HepG2 (cell line): Measurements from ENCODE around the gene NEU4. TPM values are rescaled to one million over a fixed set of nuclear protein-coding genes. Genes with fewer than 3 reads are reported as not detected.

Source experiments
- ATAC-seq: fragments of 200-7000 bp; cut with Tn5 transposase; 3 replicates; pipeline ENCODE4 v1.9.1; 2020; ENCODE audit warnings: mild to moderate bottlenecking, moderate library complexity
- BruUV-seq: library from RNA; stranded (reverse); fragments of 400-500 nt; replicated peaks from 2 replicates; lab custom pipeline; 2021; lab: Mats Ljungman, UMichigan
- CTCF ChIA-PET: fragments of 300-600 bp; formaldehyde crosslinking; extraction: SDS; loops from one replicate; lab custom pipeline; 2021; ENCODE audit warnings: low total read pairs, inconsistent platforms, low intra/inter-chr PET ratio; lab: Yijun Ruan, JAX
- POLR2A ChIA-PET: fragments of 350-600 bp; sonication (Branson Sonifier 250); formaldehyde crosslinking; loops from one replicate; lab custom pipeline; 2020; ENCODE audit warnings: antibody characterized with exemption, inconsistent platforms; lab: Yijun Ruan, JAX
- DNase-seq: peaks from one replicate; pipeline ENCODE4 v3.0.0-alpha.2; 2015; ENCODE audit warnings: low spot score
- FAIRE-seq: peaks from 3 replicates; lab custom pipeline; 2011; peaks lifted over from hg19 to GRCh38; lab: Jason Lieb, UNC
- H2AFZ ChIP-seq: one replicate; pipeline ENCODE4 v1.6.1; 2011; ENCODE audit warnings: low read length, inconsistent platforms
- H3K27ac ChIP-seq: fragments of 300-600 bp; 3 replicates; pipeline ENCODE4 v1.8.0; 2011; ENCODE audit warnings: mixed run types, mild to moderate bottlenecking, mixed read lengths, low read length, inconsistent platforms; ENCODE audit not compliant: insufficient read depth; ENCODE audit errors: extremely low read length
- H3K27me3 ChIP-seq, 2 experiments: fragments of 200-600 bp in 1 of 2; 2 replicates in 1 of 2; 3 replicates in 1 of 2; pipeline versions ENCODE4 v1.6.0 to v1.8.0; 2011; ENCODE audit warnings: low read length in 2 of 2, mild to moderate bottlenecking in 2 of 2, moderate library complexity in 2 of 2, inconsistent platforms in 1 of 2; ENCODE audit not compliant: insufficient read depth in 2 of 2, control insufficient read depth in 1 of 2
- H3K36me3 ChIP-seq, 2 experiments: fragments of 200-600 bp in 1 of 2; replicated peaks in 1 of 2; 2 replicates in 1 of 2; 3 replicates in 1 of 2; pipeline versions ENCODE4 v1.5.1 to v1.8.0; 2011; ENCODE audit warnings: low read length in 2 of 2, inconsistent platforms in 1 of 2; ENCODE audit not compliant: insufficient read depth in 2 of 2, control insufficient read depth in 1 of 2
- H3K4me1 ChIP-seq: 2 replicates; pipeline ENCODE4 v1.5.1; 2012; ENCODE audit warnings: low read length, inconsistent platforms; ENCODE audit not compliant: insufficient read depth
- H3K4me2 ChIP-seq: 2 replicates; pipeline ENCODE4 v1.6.0; 2011; ENCODE audit warnings: low read depth, low read length, inconsistent platforms
- H3K4me3 ChIP-seq, 3 experiments: fragments of 200-600 bp in 1 of 3; sonication (generic), shearing (Covaris generic) in 1 of 3; replicated peaks in 1 of 3; 2 replicates each; pipeline ENCODE4 v1.5.1; 2011 to 2016; ENCODE audit warnings: low read length in 3 of 3, inconsistent platforms in 2 of 3, low read depth in 2 of 3, mild to moderate bottlenecking in 2 of 3, control low read depth in 1 of 3, mixed read lengths in 1 of 3; ENCODE audit not compliant: insufficient read depth in 1 of 3
- H3K79me2 ChIP-seq: one replicate; pipeline ENCODE4 v1.6.1; 2011; ENCODE audit warnings: low read length, inconsistent platforms; ENCODE audit not compliant: insufficient read depth
- H3K9ac ChIP-seq: 2 replicates; pipeline ENCODE4 v1.6.0; 2011; ENCODE audit warnings: mild to moderate bottlenecking, low read depth, low read length, inconsistent platforms; ENCODE audit not compliant: insufficient read depth
- H3K9me3 ChIP-seq: 2 replicates; pipeline ENCODE4 v1.5.1; 2012; ENCODE audit warnings: mild to moderate bottlenecking, low read length
- H4K20me1 ChIP-seq: 2 replicates; pipeline ENCODE4 v1.6.0; 2011; ENCODE audit warnings: inconsistent platforms, mild to moderate bottlenecking, low read length, moderate library complexity; ENCODE audit not compliant: insufficient read depth
- GABPB1 ChIP-seq: IDR thresholded peaks from 2 replicates; pipeline ENCODE4 v1.6.1; 2016; ENCODE audit warnings: mild to moderate bottlenecking, missing genetic modification reagents, moderate library complexity, missing compliant biosample characterization
- GATAD2A ChIP-seq: IDR thresholded peaks from 2 replicates; pipeline ENCODE4 v1.6.1; 2016
- HNRNPK ChIP-seq: fragments of 200-400 bp; formaldehyde crosslinking; IDR thresholded peaks from 2 replicates; pipeline ENCODE4 v1.6.1; 2018; ENCODE audit warnings: low read length, low read depth, moderate library complexity, mild to moderate bottlenecking; ENCODE audit not compliant: poor library complexity, severe bottlenecking
- HNRNPLL ChIP-seq: fragments of 200-400 bp; formaldehyde crosslinking; IDR thresholded peaks from 2 replicates; pipeline ENCODE4 v1.6.1; 2017; ENCODE audit warnings: mild to moderate bottlenecking, low read depth, low read length; ENCODE audit not compliant: poor library complexity, severe bottlenecking
- MTA3 ChIP-seq: sonication (generic); formaldehyde crosslinking; IDR thresholded peaks from 2 replicates; pipeline ENCODE4 v1.4.0; 2020; ENCODE audit warnings: missing genetic modification reagents
- NR2C2 ChIP-seq: sonication (generic); formaldehyde crosslinking; IDR thresholded peaks from 2 replicates; pipeline ENCODE4 v1.4.0; 2020; ENCODE audit warnings: missing genetic modification reagents, mild to moderate bottlenecking, moderate library complexity, borderline replicate concordance
- NR2F6 ChIP-seq, 2 experiments: IDR thresholded peaks; 2 replicates each; pipeline ENCODE4 v1.6.1; 2016; ENCODE audit warnings: antibody characterized with exemption in 1 of 2, mild to moderate bottlenecking in 1 of 2
- RXRB ChIP-seq: IDR thresholded peaks from 2 replicates; pipeline ENCODE4 v1.6.1; 2016; ENCODE audit warnings: borderline replicate concordance, missing genetic modification reagents, missing compliant biosample characterization
- XRCC5 ChIP-seq: fragments of 200-400 bp; formaldehyde crosslinking; optimal IDR thresholded peaks from 2 replicates; pipeline ENCODE3; 2017; ENCODE audit warnings: mild to moderate bottlenecking, low read length
- ZNF720 ChIP-seq: sonication (generic); formaldehyde crosslinking; IDR thresholded peaks from 2 replicates; pipeline ENCODE4 v1.4.0; 2020; ENCODE audit warnings: missing genetic modification reagents
- WGBS: methylation state at CpG from one replicate; pipeline ENCODE4 v1.1.6; 2017; ENCODE audit warnings: low lambda C conversion rate; 5-methylcytosine and 5-hydroxymethylcytosine counted together
- in situ Hi-C: cut with HindIII; loops from 2 replicates; pipeline ENCODE4 v1.10.0; 2017; ENCODE audit warnings: low pct_unique_long_range_greater_than_20kb; ENCODE audit not compliant: extremely low pct_ligation_motif_present
- intact Hi-C: fragments of 100-400 bp; cut with micrococcal nuclease; formaldehyde crosslinking; loops from one replicate; pipeline ENCODE4 v1.10.0; 2022; ENCODE audit not compliant: unreplicated experiment
- polyA plus RNA-seq, 8 experiments: library from polyadenylated mRNA; depleted of rRNA in 3 of 8; stranded (reverse) in 7 of 8; unstranded in 1 of 8; fragments of >200 nt; fragmentation: Illumina TruSeq in 4 of 8; extraction: Trizol in 4 of 8; gene quantifications; 2 replicates each; pipeline versions ENCODE4 v1.2.1 to v1.2.3, GENCODE V29; 2011 to 2016; ENCODE audit warnings: low read depth in 4 of 8, missing spikeins in 1 of 8, mixed read lengths in 1 of 8; ENCODE audit not compliant: insufficient read depth in 1 of 8
- total RNA-seq, 5 experiments: library from RNA; depleted of rRNA; stranded (reverse); fragments of >200 nt; fragmentation: Illumina TruSeq; extraction: Trizol; gene quantifications; 2 replicates each; pipeline ENCODE4 v1.2.3, GENCODE V29; 2016; ENCODE audit warnings: low read depth in 1 of 5
- TF ChIP-seq, protein P1 (sequence below): IDR thresholded peaks from 2 replicates; pipeline ENCODE4 v1.6.1; 2012; ENCODE audit warnings: inconsistent platforms
- TF ChIP-seq, protein P2 (sequence below): sonication (generic); formaldehyde crosslinking; IDR thresholded peaks from 2 replicates; pipeline ENCODE4 v1.4.0; 2020; ENCODE audit warnings: missing genetic modification reagents, borderline replicate concordance
- TF ChIP-seq, protein P3 (sequence below): sonication (generic); formaldehyde crosslinking; IDR thresholded peaks from 2 replicates; pipeline ENCODE4 v1.5.1; 2020; ENCODE audit warnings: missing genetic modification reagents, mild to moderate bottlenecking, borderline replicate concordance
- TF ChIP-seq, protein P4 (sequence below): sonication (generic); formaldehyde crosslinking; IDR thresholded peaks from 2 replicates; pipeline ENCODE4 v1.4.0; 2020; ENCODE audit warnings: missing genetic modification reagents
- TF ChIP-seq, protein P5 (sequence below): IDR thresholded peaks from 2 replicates; pipeline ENCODE4 v1.6.1; 2018; ENCODE audit warnings: missing genetic modification reagents

NEU4 gene
- total and polyA plus RNA-seq, 2 of the 13 experiments (the other 11 are each of a cell fraction or from before 2014, with no cell fraction given) = 53.5 to 107 TPM

DNA sequence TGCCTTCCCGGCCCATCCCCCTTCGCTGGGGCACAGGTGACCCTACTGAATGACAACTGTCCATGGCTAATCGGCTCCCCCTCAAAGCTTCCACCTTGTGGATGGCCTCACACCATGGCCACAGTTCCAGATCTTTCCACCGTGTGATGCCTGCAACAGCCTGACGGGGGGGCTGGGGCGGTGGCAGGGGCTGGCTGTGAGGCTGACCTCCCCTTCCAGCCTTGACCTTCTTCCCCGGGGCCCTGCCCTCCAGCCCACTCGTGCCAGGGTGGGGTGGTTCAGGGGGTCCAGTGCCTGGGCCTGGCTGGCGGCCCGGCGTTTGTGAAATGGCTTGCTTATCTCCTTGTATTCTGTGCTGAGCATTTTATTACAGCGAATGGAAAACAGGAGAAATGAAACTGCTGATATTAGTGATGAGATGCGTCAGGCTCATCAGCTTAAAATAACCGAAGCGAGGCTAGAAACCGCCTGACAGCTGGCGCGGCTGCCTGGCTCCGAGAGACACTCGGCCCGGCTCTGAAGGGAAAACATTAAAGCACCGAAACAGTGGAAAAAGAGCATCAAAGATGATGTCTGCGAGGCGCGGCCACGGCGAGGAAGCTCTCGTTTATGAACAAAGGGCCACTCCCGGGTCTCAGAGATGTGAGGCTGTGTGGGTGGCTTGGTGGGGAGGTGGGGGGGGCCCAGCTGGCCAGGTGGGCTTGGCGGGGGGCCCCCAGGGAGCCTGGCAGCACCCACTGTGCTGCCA lies 50.6 kb downstream of the NEU4 start:
- Histone ChIP-seq H3K9me3 (no peaks in the 10 kb centered on the region), H3K36me3 (no peaks in the 10 kb centered on the region), H4K20me1 (no peaks in the 10 kb centered on the region), H3K27me3 (peaks cover 21 to 84% of the 10 kb centered on the region in 2 experiments), H3K27ac (no peak overlapping the region), H3K4me2 (peak overlapping the region; percentile 30), H3K4me3 (peak overlapping the region in 1 of 3 experiments; percentile 14; a peak in 1 of 6 replicates), H3K4me1 (peaks cover 14% of the 10 kb centered on the region), H2AFZ (no peak overlapping the region), H3K9ac (no peak overlapping the region), H3K79me2 (no peaks in the 10 kb centered on the region)
- peak; percentile 45 for ATAC-seq
- CTCF ChIA-PET = no interaction called here
- 44% methylated on average over 26 of the region's 30 CpGs for WGBS
- FAIRE-seq = no peak
- DNase-seq = no peak
- in situ Hi-C loops (no loop called here), intact Hi-C loops (no loop called here)
- no TSS peak for BruUV-seq
- POLR2A ChIA-PET = interaction anchor here (1.1 to 1.5 kb wide), 2 partner anchors 86 to 89 kb away, joined by 5 read pairs; no protein-coding TSS in a partner anchor
- TF ChIP-seq, protein P1, sequence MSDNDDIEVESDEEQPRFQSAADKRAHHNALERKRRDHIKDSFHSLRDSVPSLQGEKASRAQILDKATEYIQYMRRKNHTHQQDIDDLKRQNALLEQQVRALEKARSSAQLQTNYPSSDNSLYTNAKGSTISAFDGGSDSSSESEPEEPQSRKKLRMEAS = peak; percentile 49
- TF ChIP-seq HNRNPK (no peak), RXRB (no peak), ZNF720 (CRISPR knock-in tag) (no peak), HNRNPLL (peak; percentile 27), NR2C2 (CRISPR knock-in tag) (peak; percentile 36; the same call in 1 of the 2 replicates), XRCC5 (peak; percentile 32), GABPB1 (CRISPR knock-in tag) (peak; percentile 47; the same call in 1 of the 2 replicates), GATAD2A (CRISPR knock-in tag) (0 out of 2 replicates have a peak, but pooled peaks have one; percentile 17), MTA3 (CRISPR knock-in tag) (no peak), NR2F6 (IDR thresholded peaks at IDR 0.05) (peak; percentile 77; the same call in 1 of the 2 replicates), NR2F6 (CRISPR knock-in tag; IDR thresholded peaks at IDR 0.05) (peak; percentile 88)
- TF ChIP-seq, protein P2, sequence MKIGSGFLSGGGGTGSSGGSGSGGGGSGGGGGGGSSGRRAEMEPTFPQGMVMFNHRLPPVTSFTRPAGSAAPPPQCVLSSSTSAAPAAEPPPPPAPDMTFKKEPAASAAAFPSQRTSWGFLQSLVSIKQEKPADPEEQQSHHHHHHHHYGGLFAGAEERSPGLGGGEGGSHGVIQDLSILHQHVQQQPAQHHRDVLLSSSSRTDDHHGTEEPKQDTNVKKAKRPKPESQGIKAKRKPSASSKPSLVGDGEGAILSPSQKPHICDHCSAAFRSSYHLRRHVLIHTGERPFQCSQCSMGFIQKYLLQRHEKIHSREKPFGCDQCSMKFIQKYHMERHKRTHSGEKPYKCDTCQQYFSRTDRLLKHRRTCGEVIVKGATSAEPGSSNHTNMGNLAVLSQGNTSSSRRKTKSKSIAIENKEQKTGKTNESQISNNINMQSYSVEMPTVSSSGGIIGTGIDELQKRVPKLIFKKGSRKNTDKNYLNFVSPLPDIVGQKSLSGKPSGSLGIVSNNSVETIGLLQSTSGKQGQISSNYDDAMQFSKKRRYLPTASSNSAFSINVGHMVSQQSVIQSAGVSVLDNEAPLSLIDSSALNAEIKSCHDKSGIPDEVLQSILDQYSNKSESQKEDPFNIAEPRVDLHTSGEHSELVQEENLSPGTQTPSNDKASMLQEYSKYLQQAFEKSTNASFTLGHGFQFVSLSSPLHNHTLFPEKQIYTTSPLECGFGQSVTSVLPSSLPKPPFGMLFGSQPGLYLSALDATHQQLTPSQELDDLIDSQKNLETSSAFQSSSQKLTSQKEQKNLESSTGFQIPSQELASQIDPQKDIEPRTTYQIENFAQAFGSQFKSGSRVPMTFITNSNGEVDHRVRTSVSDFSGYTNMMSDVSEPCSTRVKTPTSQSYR (CRISPR knock-in tag) = peak; percentile 16; the same call in 1 of the 2 replicates
- TF ChIP-seq, protein P3, sequence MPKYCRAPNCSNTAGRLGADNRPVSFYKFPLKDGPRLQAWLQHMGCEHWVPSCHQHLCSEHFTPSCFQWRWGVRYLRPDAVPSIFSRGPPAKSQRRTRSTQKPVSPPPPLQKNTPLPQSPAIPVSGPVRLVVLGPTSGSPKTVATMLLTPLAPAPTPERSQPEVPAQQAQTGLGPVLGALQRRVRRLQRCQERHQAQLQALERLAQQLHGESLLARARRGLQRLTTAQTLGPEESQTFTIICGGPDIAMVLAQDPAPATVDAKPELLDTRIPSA (CRISPR knock-in tag) = no peak
- TF ChIP-seq, protein P4, sequence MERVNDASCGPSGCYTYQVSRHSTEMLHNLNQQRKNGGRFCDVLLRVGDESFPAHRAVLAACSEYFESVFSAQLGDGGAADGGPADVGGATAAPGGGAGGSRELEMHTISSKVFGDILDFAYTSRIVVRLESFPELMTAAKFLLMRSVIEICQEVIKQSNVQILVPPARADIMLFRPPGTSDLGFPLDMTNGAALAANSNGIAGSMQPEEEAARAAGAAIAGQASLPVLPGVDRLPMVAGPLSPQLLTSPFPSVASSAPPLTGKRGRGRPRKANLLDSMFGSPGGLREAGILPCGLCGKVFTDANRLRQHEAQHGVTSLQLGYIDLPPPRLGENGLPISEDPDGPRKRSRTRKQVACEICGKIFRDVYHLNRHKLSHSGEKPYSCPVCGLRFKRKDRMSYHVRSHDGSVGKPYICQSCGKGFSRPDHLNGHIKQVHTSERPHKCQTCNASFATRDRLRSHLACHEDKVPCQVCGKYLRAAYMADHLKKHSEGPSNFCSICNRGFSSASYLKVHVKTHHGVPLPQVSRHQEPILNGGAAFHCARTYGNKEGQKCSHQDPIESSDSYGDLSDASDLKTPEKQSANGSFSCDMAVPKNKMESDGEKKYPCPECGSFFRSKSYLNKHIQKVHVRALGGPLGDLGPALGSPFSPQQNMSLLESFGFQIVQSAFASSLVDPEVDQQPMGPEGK (CRISPR knock-in tag) = peak; percentile 65; the same call in 1 of the 2 replicates
- TF ChIP-seq, protein P5, sequence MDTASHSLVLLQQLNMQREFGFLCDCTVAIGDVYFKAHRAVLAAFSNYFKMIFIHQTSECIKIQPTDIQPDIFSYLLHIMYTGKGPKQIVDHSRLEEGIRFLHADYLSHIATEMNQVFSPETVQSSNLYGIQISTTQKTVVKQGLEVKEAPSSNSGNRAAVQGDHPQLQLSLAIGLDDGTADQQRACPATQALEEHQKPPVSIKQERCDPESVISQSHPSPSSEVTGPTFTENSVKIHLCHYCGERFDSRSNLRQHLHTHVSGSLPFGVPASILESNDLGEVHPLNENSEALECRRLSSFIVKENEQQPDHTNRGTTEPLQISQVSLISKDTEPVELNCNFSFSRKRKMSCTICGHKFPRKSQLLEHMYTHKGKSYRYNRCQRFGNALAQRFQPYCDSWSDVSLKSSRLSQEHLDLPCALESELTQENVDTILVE (CRISPR knock-in tag) = no peak
